ENCODE results near the gene PLEKHG2. TPM values are rescaled to one million over a fixed set of nuclear protein-coding genes. Genes with fewer than 3 reads are reported as not detected.

Gene PLEKHG2
- total and polyA plus RNA-seq, 9 of the 15 experiments (the other 6 are each of a cell fraction or from before 2014, with no cell fraction given) = 0.98 to 45.7 (median 9.8) TPM

DNA sequence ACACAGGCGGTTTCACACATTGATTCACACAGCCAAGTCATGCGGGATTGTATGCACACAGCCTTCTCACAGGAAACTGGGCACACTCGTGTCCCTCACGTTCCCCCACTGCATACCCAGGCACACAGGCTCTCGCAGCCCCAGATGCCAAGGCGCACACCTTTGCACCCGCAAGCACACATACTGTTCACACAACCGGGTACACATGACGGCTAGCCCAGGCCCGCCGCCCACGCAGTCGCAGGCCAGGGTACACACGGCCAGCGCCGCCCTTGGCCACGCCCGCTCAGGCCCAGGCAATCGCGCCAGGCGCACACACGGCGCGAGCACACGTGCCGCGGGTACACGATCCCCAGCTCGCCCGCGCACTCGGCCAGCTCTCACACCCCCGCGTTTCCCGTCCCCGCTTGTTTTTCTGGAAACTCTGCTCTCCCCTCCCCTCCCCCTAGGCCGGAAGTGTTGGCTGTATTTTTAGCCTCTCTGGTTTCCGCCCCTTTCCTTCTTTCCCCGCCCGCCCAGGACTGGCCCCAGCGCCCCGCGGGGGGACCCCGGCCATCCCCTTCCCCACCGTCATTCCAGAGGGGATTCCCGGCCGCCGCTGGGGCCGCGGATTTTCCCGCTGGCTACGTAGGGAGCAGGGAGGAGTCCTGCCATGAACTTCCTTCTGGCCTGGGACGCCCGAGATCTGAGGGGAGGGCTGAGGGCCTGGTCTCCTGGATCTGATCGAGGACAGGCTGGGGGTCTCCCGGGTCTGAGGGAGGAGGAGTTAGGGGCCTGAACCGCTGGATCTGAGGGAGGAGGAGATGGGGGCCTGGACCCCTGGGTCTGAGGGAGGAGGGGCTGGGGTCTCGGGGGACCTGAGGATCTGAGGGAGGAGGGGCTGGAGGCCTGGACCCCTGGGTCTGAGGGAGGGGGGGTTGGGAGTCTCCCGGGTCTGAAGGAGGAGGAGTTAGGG, 9.8 kb upstream of the PLEKHG2 start (continued):
- TF ChIP-seq, protein P1, sequence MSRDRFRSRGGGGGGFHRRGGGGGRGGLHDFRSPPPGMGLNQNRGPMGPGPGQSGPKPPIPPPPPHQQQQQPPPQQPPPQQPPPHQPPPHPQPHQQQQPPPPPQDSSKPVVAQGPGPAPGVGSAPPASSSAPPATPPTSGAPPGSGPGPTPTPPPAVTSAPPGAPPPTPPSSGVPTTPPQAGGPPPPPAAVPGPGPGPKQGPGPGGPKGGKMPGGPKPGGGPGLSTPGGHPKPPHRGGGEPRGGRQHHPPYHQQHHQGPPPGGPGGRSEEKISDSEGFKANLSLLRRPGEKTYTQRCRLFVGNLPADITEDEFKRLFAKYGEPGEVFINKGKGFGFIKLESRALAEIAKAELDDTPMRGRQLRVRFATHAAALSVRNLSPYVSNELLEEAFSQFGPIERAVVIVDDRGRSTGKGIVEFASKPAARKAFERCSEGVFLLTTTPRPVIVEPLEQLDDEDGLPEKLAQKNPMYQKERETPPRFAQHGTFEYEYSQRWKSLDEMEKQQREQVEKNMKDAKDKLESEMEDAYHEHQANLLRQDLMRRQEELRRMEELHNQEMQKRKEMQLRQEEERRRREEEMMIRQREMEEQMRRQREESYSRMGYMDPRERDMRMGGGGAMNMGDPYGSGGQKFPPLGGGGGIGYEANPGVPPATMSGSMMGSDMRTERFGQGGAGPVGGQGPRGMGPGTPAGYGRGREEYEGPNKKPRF (IDR thresholded peaks at IDR 0.05; ENCODE audit: low read depth, low read length) = no peak
- TF ChIP-seq, protein P2, sequence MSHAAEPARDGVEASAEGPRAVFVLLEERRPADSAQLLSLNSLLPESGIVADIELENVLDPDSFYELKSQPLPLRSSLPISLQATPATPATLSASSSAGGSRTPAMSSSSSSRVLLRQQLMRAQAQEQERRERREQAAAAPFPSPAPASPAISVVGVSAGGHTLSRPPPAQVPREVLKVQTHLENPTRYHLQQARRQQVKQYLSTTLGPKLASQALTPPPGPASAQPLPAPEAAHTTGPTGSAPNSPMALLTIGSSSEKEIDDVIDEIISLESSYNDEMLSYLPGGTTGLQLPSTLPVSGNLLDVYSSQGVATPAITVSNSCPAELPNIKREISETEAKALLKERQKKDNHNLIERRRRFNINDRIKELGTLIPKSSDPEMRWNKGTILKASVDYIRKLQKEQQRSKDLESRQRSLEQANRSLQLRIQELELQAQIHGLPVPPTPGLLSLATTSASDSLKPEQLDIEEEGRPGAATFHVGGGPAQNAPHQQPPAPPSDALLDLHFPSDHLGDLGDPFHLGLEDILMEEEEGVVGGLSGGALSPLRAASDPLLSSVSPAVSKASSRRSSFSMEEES (CRISPR knock-in tag; IDR thresholded peaks at IDR 0.05) = no peak
- TF ChIP-seq MTA1 (IDR thresholded peaks at IDR 0.05; ENCODE audit: borderline replicate concordance) = peak; percentile 78; the same call in 1 of the 2 replicates
- no peak for TF ChIP-seq NUFIP1 (IDR thresholded peaks at IDR 0.05; ENCODE audit: partially characterized antibody)
- peak; percentile 90 for TF ChIP-seq SAFB (IDR thresholded peaks at IDR 0.05; ENCODE audit: borderline replicate concordance, low read depth, low read length)
- peak; percentile 88 to 91 for TF ChIP-seq NRF1 (conservative IDR thresholded peaks at IDR 0.05 in 1 of 2, IDR thresholded peaks at IDR 0.05 in 1 of 2)
- no peak for TF ChIP-seq ARHGAP35 (IDR thresholded peaks at IDR 0.05; ENCODE audit: partially characterized antibody)
- TF ChIP-seq, protein P3, sequence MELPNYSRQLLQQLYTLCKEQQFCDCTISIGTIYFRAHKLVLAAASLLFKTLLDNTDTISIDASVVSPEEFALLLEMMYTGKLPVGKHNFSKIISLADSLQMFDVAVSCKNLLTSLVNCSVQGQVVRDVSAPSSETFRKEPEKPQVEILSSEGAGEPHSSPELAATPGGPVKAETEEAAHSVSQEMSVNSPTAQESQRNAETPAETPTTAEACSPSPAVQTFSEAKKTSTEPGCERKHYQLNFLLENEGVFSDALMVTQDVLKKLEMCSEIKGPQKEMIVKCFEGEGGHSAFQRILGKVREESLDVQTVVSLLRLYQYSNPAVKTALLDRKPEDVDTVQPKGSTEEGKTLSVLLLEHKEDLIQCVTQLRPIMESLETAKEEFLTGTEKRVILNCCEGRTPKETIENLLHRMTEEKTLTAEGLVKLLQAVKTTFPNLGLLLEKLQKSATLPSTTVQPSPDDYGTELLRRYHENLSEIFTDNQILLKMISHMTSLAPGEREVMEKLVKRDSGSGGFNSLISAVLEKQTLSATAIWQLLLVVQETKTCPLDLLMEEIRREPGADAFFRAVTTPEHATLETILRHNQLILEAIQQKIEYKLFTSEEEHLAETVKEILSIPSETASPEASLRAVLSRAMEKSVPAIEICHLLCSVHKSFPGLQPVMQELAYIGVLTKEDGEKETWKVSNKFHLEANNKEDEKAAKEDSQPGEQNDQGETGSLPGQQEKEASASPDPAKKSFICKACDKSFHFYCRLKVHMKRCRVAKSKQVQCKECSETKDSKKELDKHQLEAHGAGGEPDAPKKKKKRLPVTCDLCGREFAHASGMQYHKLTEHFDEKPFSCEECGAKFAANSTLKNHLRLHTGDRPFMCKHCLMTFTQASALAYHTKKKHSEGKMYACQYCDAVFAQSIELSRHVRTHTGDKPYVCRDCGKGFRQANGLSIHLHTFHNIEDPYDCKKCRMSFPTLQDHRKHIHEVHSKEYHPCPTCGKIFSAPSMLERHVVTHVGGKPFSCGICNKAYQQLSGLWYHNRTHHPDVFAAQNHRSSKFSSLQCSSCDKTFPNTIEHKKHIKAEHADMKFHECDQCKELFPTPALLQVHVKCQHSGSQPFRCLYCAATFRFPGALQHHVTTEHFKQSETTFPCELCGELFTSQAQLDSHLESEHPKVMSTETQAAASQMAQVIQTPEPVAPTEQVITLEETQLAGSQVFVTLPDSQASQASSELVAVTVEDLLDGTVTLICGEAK (IDR thresholded peaks at IDR 0.05) = peak; percentile 58; the same call in 1 of the 2 replicates
- TF ChIP-seq, protein P3 (CRISPR knock-in tag; IDR thresholded peaks at IDR 0.05) = no peak
